NB4 (cell line): ENCODE data around the gene SGTB.
"Not testable (repeated sequence)": the region's sequence is repeated elsewhere in the genome, so short reads cannot be mapped to it uniquely, and the experiment has no call there.

Source experiments
- CTCF ChIP-seq: IDR thresholded peaks from one replicate; pipeline ENCODE4 v1.5.1; 2012; ENCODE audit warnings: low read depth, low read length
- MAX ChIP-seq: IDR thresholded peaks from 2 replicates; pipeline ENCODE4 v1.6.1; 2011; ENCODE audit warnings: low read depth, low read length
- POLR2A ChIP-seq: IDR thresholded peaks from 2 replicates; pipeline ENCODE4 v1.6.1; 2011; ENCODE audit warnings: mild to moderate bottlenecking; ENCODE audit not compliant: insufficient read length; ENCODE audit errors: extremely low read depth

- not testable (repeated sequence) for TF ChIP-seq POLR2A, MAX, CTCF
Observed at GRCh38 chr5:65676056-65676455, 45.9 kb downstream of the SGTB start.
